ENCODE results near the gene SEC23A.

- no peak for TF ChIP-seq CTCF (IDR thresholded peaks at IDR 0.05)
- no peak for TF ChIP-seq POLR2A (IDR thresholded peaks at IDR 0.05)
- no peak for TF ChIP-seq POLR2AphosphoS5 (IDR thresholded peaks at IDR 0.05)
These were observed 3.3 kb downstream of the SEC23A start for GRCh38 chr14:39099748-39100147.
